ENCODE measurements around the gene PAX7. TPM values are rescaled to one million over a fixed set of nuclear protein-coding genes. Genes with fewer than 3 reads are reported as not detected.
A peak's percentile ranks its signal among the peaks of the same experiment; 100 is the strongest.

Gene PAX7
- total and polyA plus RNA-seq, 2 donors (not counting 1 experiment from before 2014, with no cell fraction given) = not detected

- H3K4me1 ChIP-seq (ENCODE audit: control insufficient read depth in 2 of 2, insufficient read depth in 2 of 2, low read length in 2 of 2) = peaks cover 0 to 3% of the 10 kb centered on the region in 2 donors
- Mint-ChIP-seq H3K27ac (no peak overlapping the region), H3K27me3 (peaks cover 75% of the 10 kb centered on the region), H3K9me3 (ENCODE audit: insufficient read depth) (no peaks in the 10 kb centered on the region), H3K4me1 (peaks cover 14% of the 10 kb centered on the region), H3K4me3 (peak overlapping the region; percentile 66)
- H3K9ac ChIP-seq (ENCODE audit: low read length) = no peak overlapping the region
- no peak overlapping the region for H2AFZ ChIP-seq (ENCODE audit: insufficient read depth, low read depth, low read length, poor library complexity, severe bottlenecking)
- H3K79me2 ChIP-seq (ENCODE audit: control insufficient read depth, insufficient read depth, low read length) = no peaks in the 10 kb centered on the region
- intact Hi-C loops (cut with micrococcal nuclease) = no loop called here
- WGBS (ENCODE audit: insufficient coverage) = 9% methylated on average over 72 of the region's 72 CpGs
- H3K27me3 ChIP-seq (replicated peaks in 1 of 4; ENCODE audit: control extremely low read depth in 1 of 4, control insufficient read depth in 3 of 4, insufficient read depth in 4 of 4, low read length in 3 of 4) = peaks cover 0 to 48% (median 11%) of the 10 kb centered on the region in 4 experiments
- no peak overlapping the region for H3K4me3 ChIP-seq (ENCODE audit: control extremely low read depth in 1 of 5, extremely low read depth in 1 of 5, insufficient read depth in 1 of 5, low read depth in 2 of 5, low read length in 4 of 5)
- DNase-seq (no peak), ATAC-seq (ENCODE audit: low read depth) (no peak)
- H3K36me3 ChIP-seq (replicated peaks in 1 of 2; ENCODE audit: control extremely low read depth in 1 of 2, control insufficient read depth in 1 of 2, extremely low read depth in 1 of 2, insufficient read depth in 2 of 2, low read length in 1 of 2) = no peaks in the 10 kb centered on the region
- no peak for TF ChIP-seq EZH2 (IDR thresholded peaks at IDR 0.05; ENCODE audit: borderline replicate concordance, insufficient read depth, low read depth, low read length, poor library complexity, severe bottlenecking)
- no peaks in the 10 kb centered on the region for H4K20me1 ChIP-seq (ENCODE audit: control insufficient read depth, insufficient read depth, low read length, poor library complexity, severe bottlenecking)
- peaks cover 0 to 4% (median 0%) of the 10 kb centered on the region in 3 donors for H3K9me3 ChIP-seq (ENCODE audit: control extremely low read depth in 1 of 3, control insufficient read depth in 2 of 3, insufficient read depth in 1 of 3, low read length in 2 of 3)
- H3K4me2 ChIP-seq (replicated peaks; ENCODE audit: low read depth, low read length, poor library complexity, severe bottlenecking) = no peak overlapping the region
- no peak overlapping the region for H3K27ac ChIP-seq (ENCODE audit: low read length in 2 of 2)
- POLR2A ChIA-PET = no interaction called here
- CTCF ChIA-PET = no interaction called here
These were observed 86.4 kb downstream of the PAX7 start for GRCh38 chr1:18716785-18717678.

DNA sequence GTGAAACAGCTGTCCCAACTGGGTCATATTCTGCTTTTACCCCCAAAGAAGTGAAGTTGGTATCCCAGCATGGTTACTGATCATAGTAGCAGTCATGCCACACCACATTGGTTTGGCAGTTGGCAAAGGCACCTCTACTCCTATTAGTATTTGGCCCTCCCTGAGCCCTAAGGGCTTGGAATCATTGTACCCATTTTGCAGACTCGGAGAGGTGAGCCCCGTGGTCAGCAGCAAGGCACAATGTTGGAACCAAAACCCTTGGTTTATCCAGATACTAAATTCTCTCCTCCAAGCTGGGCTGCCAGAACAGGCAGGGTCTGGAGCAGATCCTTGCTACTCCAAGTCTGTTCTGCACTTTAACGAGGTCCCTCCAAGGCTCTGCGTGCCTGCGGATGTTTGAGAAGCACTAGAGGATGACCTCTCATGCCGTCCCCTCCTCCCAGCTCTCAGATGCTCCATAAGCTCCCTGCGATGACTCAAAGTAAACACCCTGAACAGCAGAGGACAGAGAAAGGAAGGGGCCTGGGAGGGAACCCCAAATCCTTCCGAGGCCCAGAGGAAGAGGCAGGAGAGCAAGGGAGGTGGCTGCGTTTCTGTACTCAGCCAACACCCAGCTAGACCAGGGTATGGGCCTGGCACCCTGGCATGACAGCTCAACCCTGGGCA, 89.3 kb downstream of the PAX7 start:
- no peak overlapping the region for H3K27ac Mint-ChIP-seq
- Histone ChIP-seq H3K4me3 (ENCODE audit: control extremely low read depth in 1 of 5, extremely low read depth in 1 of 5, insufficient read depth in 1 of 5, low read depth in 2 of 5, low read length in 4 of 5) (no peak overlapping the region), H4K20me1 (ENCODE audit: control insufficient read depth, insufficient read depth, low read length, poor library complexity, severe bottlenecking) (no peaks in the 10 kb centered on the region), H3K9ac (ENCODE audit: low read length) (no peak overlapping the region), H3K79me2 (ENCODE audit: control insufficient read depth, insufficient read depth, low read length) (no peaks in the 10 kb centered on the region), H3K36me3 (replicated peaks in 1 of 2; ENCODE audit: control extremely low read depth in 1 of 2, control insufficient read depth in 1 of 2, extremely low read depth in 1 of 2, insufficient read depth in 2 of 2, low read length in 1 of 2) (no peaks in the 10 kb centered on the region), H2AFZ (ENCODE audit: insufficient read depth, low read depth, low read length, poor library complexity, severe bottlenecking) (no peak overlapping the region), H3K4me2 (replicated peaks; ENCODE audit: low read depth, low read length, poor library complexity, severe bottlenecking) (no peak overlapping the region), H3K9me3 (ENCODE audit: control extremely low read depth in 1 of 3, control insufficient read depth in 2 of 3, insufficient read depth in 1 of 3, low read length in 2 of 3) (peaks cover 0 to 4% (median 0%) of the 10 kb centered on the region in 3 donors), H3K4me1 (ENCODE audit: control insufficient read depth in 2 of 2, insufficient read depth in 2 of 2, low read length in 2 of 2) (peaks cover 0 to 3% of the 10 kb centered on the region in 2 donors), H3K27me3 (replicated peaks in 1 of 4; ENCODE audit: control extremely low read depth in 1 of 4, control insufficient read depth in 3 of 4, insufficient read depth in 4 of 4, low read length in 3 of 4) (peaks cover 0 to 56% (median 13%) of the 10 kb centered on the region in 4 experiments), H3K27ac (ENCODE audit: low read length in 2 of 2) (no peak overlapping the region)
- ATAC-seq (ENCODE audit: low read depth) (no peak), DNase-seq (no peak)
- WGBS (ENCODE audit: insufficient coverage) = 60% methylated on average over 5 of the region's 9 CpGs
- H3K4me1 Mint-ChIP-seq = peaks cover 14% of the 10 kb centered on the region
- H3K27me3 Mint-ChIP-seq = peaks cover 80% of the 10 kb centered on the region
- no peak overlapping the region for H3K4me3 Mint-ChIP-seq
- POLR2A ChIA-PET = no interaction called here
- CTCF ChIA-PET = no interaction called here
- TF ChIP-seq CTCF (IDR thresholded peaks at IDR 0.05) = no peak
- TF ChIP-seq EZH2 (IDR thresholded peaks at IDR 0.05; ENCODE audit: borderline replicate concordance, insufficient read depth, low read depth, low read length, poor library complexity, severe bottlenecking) = no peak
- intact Hi-C loops (cut with micrococcal nuclease) = no loop called here
- no peaks in the 10 kb centered on the region for H3K9me3 Mint-ChIP-seq (ENCODE audit: insufficient read depth)

Measured in B cell (primary cell).